ENCODE results near the gene CHN2. TPM values are rescaled to one million over a fixed set of nuclear protein-coding genes. Genes with fewer than 3 reads are reported as not detected.

CHN2 gene
- total and polyA plus RNA-seq, 2 donors (not counting 1 experiment from before 2014, with no cell fraction given): 0.86 to 1.4 TPM

DNA sequence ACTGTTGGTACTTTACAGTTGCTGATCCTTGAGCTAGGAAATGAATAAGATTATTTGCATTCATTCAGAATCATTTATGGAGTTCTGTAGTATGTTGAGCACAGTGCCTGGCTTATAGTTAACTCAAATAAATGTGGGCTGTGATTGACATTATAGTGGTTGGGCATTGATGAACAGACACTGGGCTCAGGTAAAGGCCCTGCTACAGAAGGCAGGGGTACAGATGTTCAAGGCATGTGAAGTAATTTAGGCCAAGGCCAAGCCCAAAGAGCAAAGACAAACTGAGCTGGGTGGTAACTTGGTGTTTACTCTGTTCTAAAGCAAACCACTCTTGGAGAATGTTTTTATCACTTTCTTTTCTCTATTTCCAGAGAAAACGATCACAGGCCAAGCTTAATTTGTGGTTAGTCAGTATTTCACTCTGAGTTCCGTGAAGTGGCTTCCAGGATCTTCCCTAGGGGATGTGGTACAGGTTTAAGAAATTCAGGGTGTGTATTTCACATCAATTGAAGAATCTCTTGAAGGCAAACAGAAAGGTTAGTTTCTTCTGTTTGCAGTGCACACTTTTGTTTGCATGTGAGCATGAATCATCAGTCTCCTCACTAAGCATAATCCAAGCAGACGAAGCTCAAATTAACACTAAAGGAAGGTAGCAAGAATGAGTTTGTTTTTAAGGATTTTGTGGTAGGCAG lies 255.1 kb downstream of the CHN2 start:
- intact Hi-C loops (cut with micrococcal nuclease): no loop called here
- Histone ChIP-seq H3K36me3 (replicated peaks in 1 of 2; ENCODE audit: control extremely low read depth in 1 of 2, control insufficient read depth in 1 of 2, extremely low read depth in 1 of 2, insufficient read depth in 2 of 2, low read length in 1 of 2) (no peaks in the 10 kb centered on the region), H3K4me2 (replicated peaks; ENCODE audit: low read depth, low read length, poor library complexity, severe bottlenecking) (no peak overlapping the region), H3K9me3 (ENCODE audit: control extremely low read depth in 1 of 3, control insufficient read depth in 2 of 3, insufficient read depth in 1 of 3, low read length in 2 of 3) (no peaks in the 10 kb centered on the region), H3K4me1 (ENCODE audit: control insufficient read depth in 2 of 2, insufficient read depth in 2 of 2, low read length in 2 of 2) (no peaks in the 10 kb centered on the region), H3K4me3 (ENCODE audit: control extremely low read depth in 1 of 5, extremely low read depth in 1 of 5, insufficient read depth in 1 of 5, low read depth in 2 of 5, low read length in 4 of 5) (no peak overlapping the region), H3K79me2 (ENCODE audit: control insufficient read depth, insufficient read depth, low read length) (no peaks in the 10 kb centered on the region), H4K20me1 (ENCODE audit: control insufficient read depth, insufficient read depth, low read length, poor library complexity, severe bottlenecking) (no peaks in the 10 kb centered on the region), H2AFZ (ENCODE audit: insufficient read depth, low read depth, low read length, poor library complexity, severe bottlenecking) (no peak overlapping the region), H3K27me3 (replicated peaks in 1 of 4; ENCODE audit: control extremely low read depth in 1 of 4, control insufficient read depth in 3 of 4, insufficient read depth in 4 of 4, low read length in 3 of 4) (peaks cover 0 to 2% (median 0%) of the 10 kb centered on the region in 4 experiments), H3K27ac (ENCODE audit: low read length in 2 of 2) (no peak overlapping the region), H3K9ac (ENCODE audit: low read length) (no peak overlapping the region)
- Mint-ChIP-seq H3K4me1 (no peaks in the 10 kb centered on the region), H3K27me3 (no peaks in the 10 kb centered on the region), H3K27ac (no peak overlapping the region), H3K4me3 (no peak overlapping the region), H3K9me3 (ENCODE audit: insufficient read depth) (no peaks in the 10 kb centered on the region)
- TF ChIP-seq CTCF (IDR thresholded peaks at IDR 0.05): no peak
- WGBS (ENCODE audit: insufficient coverage): 71% methylated on average over 1 of the region's 3 CpGs
- ChIA-PET CTCF (no interaction called here), POLR2A (no interaction called here)
- DNase-seq (no peak), ATAC-seq (ENCODE audit: low read depth) (no peak)

DNA sequence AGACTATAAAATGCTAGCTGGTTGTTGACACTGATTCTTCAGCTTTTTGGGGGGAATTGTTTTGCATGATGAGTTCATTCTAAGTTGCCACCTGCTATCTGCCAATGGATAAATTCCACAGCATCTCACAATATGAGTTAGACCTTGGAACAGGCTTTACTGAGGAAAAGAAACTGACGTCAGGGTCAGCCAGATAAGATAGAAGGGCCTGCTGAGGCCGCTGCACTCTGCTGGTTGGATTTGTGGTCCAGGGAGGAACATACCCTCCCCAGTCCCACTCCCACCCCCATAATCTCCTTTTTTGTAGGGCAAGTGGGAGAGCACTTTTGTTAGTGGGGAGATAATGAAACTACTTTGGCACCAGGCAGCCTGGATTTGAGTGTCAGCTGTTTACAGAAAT lies 258.4 kb downstream of the CHN2 start:
- Histone ChIP-seq H3K9me3 (ENCODE audit: control extremely low read depth in 1 of 3, control insufficient read depth in 2 of 3, insufficient read depth in 1 of 3, low read length in 2 of 3) (no peaks in the 10 kb centered on the region), H4K20me1 (ENCODE audit: control insufficient read depth, insufficient read depth, low read length, poor library complexity, severe bottlenecking) (no peaks in the 10 kb centered on the region), H3K4me2 (replicated peaks; ENCODE audit: low read depth, low read length, poor library complexity, severe bottlenecking) (no peak overlapping the region), H3K27me3 (replicated peaks in 1 of 4; ENCODE audit: control extremely low read depth in 1 of 4, control insufficient read depth in 3 of 4, insufficient read depth in 4 of 4, low read length in 3 of 4) (no peaks in the 10 kb centered on the region), H3K27ac (ENCODE audit: low read length in 2 of 2) (no peak overlapping the region), H3K79me2 (ENCODE audit: control insufficient read depth, insufficient read depth, low read length) (no peaks in the 10 kb centered on the region), H3K4me3 (ENCODE audit: control extremely low read depth in 1 of 5, extremely low read depth in 1 of 5, insufficient read depth in 1 of 5, low read depth in 2 of 5, low read length in 4 of 5) (no peak overlapping the region), H3K9ac (ENCODE audit: low read length) (no peak overlapping the region), H3K36me3 (replicated peaks in 1 of 2; ENCODE audit: control extremely low read depth in 1 of 2, control insufficient read depth in 1 of 2, extremely low read depth in 1 of 2, insufficient read depth in 2 of 2, low read length in 1 of 2) (no peaks in the 10 kb centered on the region), H2AFZ (ENCODE audit: insufficient read depth, low read depth, low read length, poor library complexity, severe bottlenecking) (no peak overlapping the region), H3K4me1 (ENCODE audit: control insufficient read depth in 2 of 2, insufficient read depth in 2 of 2, low read length in 2 of 2) (no peaks in the 10 kb centered on the region)
- Mint-ChIP-seq H3K4me1 (no peaks in the 10 kb centered on the region), H3K4me3 (no peak overlapping the region), H3K9me3 (ENCODE audit: insufficient read depth) (no peaks in the 10 kb centered on the region), H3K27ac (no peak overlapping the region), H3K27me3 (no peaks in the 10 kb centered on the region)
- no CpG with 5 or more reads among the region's 2 CpGs for WGBS (ENCODE audit: insufficient coverage)
- intact Hi-C loops (cut with micrococcal nuclease): no loop called here
- TF ChIP-seq EZH2 (IDR thresholded peaks at IDR 0.05; ENCODE audit: borderline replicate concordance, insufficient read depth, low read depth, low read length, poor library complexity, severe bottlenecking): no peak
- TF ChIP-seq CTCF (IDR thresholded peaks at IDR 0.05): no peak
- no peak for DNase-seq
- CTCF ChIA-PET: no interaction called here
- ATAC-seq (ENCODE audit: low read depth): no peak
- POLR2A ChIA-PET: no interaction called here

Data from B cell (primary cell).